HPDE6-E6E7 (cell line): ENCODE results near the gene ABL1.

ENCODE experiments used
- DNase-seq: peaks from one replicate; pipeline ENCODE4 v3.0.0; 2011; ENCODE audit warnings: missing footprints; ENCODE audit errors: extremely low spot score

The ABL1 gene

DNA sequence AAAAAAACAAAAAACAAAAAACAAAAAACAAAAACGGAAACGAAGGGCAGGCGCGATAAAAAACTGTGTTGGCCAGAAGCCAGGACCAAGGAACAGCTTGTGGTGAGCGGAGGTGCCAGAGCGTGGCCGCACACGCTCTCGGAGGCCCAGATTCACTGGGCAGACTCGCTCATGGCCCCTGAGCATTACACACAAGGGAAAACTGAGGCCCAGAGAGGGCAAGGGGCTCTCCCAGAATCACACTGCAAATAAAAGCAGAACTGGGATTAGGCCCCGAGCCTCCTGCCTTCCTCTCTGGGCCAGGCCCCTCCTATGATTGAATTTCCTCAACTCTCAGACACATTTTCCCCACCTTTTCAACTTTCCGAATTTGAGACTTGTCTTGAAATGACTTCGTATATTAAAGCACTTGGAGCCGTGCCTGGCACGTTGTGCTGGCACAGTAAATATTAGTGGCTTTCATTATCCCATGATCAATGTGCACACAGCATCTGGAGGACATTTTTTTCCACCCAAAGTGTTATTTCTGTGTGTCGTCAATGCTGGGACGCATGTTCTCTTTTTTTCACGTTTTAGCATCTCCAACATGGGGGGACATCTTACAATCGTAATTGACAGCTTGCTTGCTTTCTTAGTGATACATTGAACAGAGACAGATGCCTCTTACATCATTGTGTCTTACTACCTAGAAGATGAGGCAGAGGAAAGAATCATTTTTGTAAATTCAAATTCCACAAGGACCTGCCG lies 96.6 kb downstream of the ABL1 start:
- no peak for DNase-seq

DNA sequence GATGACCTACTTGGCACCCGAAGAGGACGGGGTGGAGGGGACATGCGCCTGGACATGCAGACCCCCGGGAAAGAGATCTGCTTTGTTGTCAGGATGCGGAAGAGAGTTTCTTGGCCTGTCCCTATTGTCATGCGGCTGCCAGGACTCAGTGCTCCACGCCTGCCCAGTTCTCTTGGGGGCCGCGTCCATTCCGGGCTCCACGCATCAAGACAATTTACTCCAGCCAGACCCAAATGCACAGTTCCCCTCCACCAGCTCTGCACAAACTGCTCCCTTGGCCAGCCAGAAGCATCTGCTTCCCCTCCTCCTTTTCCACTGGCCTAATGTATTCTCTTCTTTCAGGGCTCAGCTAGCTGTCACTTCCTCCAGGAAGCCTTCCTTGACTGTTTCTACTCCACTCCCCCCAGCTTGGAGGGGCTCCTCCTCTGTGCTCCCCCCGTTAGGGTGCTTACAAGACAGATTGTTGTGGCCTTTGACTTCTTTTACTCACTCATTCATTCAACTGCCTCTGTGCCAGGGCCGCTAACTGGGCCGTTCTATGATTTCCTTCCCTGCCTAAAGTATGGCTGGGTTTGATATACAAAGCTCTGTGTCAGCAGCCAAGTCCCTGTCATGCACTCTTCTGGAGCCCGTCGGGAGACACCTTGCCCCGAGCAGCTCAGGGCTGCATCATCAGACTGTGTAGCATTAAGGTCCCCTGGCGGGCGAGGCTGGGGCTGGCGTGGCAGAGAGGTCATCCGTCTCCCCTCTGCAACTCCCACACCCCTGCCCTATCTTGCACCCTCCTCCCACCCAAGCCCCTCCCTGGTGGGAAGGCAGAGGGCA lies 97.4 kb downstream of the ABL1 start:
- DNase-seq = no peak

DNA sequence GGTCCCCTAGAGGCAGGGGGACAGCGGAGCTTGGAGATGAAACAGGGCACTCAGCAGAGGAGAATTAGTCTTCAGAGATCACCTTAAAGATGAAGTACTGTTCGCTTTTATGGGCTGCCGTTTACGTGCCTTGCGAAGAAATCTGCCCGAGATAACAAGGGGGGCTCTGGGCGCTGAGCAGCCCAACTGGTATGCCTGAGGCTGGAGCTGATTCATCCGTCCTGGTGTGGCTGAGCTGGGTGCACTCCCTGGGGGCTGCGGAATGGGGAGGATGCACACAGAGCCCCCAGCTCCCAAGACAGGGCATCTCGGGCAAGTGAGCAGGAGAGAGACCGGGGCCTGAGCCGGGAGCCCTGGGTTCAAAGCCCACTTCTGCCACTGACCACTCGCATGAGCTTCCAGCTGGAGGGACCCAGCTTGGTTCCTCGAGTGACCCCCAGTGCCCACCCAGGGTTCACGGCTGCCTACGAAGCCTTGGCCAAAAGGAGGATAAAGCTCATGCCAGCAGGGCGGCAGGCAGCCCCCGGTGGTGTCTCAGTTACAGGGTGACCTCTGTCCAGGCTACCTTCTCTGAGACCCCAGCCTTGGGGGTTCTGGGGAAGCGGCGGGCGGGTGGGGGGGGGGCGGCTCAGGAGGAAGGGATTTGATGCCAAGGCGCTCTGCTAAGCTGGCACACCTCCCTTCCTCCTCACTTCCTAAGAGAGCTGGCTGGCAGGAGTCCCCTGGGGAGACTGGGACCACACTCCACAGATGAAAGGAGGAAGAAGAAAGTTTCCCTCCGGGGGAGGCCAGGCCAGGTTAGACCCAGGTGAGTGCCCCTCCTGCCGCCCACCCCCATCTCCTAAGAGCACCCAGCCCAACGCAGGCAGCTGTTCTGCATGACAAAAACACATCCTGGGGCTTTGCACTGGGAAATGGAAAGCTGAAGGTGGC lies 98.3 kb downstream of the ABL1 start:
- peak; percentile 50 for DNase-seq

DNA sequence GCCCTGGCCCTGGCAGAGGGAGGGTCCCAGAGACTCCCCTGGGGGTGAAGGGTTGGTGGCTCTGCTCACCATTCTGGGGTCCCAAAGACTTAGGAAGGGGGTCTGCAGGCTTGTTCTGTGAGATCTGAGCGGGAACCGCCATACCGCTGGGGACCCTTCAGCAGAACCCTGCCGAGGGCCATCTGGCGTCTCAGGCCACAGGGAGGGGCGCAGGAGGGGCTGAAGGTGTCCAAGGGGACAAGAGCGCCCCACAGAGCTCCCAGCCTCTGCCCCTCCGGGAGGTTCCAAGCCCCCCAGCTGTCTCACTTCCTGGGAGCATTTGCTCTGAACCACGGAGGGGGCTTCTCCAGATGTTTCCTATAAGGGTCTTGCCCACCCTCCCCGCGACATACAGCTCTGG lies 99.2 kb downstream of the ABL1 start:
- no peak for DNase-seq

DNA sequence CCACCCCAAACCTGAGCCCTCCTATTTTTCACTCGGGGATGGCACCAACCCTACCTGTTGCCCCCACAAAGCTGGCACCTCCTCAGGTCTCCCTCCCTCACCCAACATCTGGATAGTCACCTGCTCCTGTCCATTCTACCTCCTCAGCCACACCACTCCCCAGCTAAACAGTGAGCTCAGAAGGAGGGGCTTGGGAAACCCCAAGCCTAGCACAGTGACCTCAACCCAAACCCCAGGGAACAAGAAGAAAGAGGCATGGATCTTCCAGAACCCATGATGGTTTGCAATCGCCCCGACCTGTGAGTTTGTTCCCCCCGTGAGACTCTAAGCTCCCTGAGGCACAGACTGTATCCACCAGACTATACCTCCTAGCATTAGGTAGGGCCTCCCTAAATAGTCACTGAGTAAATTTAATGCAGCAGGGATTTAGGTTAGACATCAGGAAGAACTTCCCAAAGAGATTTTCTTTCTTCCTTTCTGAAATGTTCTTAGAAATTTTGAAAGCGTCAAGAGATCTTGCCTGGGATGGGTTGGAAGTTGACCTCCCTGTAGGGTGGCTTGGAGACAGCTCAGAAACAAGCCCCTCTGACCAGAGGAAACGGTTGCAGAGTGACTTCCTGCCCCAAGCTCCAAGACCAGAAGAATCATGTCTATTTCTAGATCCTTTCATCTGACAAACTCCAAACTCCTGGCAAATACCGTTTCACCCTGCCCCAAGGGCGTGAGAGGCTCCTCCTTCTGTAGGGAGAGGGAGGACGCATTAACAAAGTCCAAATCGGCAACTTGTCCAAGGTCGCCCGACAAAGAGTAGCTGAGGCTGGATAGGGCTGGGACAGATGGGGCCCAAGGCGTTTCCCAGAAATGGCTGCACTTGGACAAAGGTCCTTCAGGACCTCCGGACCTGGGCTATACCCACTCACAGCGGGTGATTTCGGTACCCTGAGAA lies 99.9 kb downstream of the ABL1 start:
- DNase-seq = no peak

DNA sequence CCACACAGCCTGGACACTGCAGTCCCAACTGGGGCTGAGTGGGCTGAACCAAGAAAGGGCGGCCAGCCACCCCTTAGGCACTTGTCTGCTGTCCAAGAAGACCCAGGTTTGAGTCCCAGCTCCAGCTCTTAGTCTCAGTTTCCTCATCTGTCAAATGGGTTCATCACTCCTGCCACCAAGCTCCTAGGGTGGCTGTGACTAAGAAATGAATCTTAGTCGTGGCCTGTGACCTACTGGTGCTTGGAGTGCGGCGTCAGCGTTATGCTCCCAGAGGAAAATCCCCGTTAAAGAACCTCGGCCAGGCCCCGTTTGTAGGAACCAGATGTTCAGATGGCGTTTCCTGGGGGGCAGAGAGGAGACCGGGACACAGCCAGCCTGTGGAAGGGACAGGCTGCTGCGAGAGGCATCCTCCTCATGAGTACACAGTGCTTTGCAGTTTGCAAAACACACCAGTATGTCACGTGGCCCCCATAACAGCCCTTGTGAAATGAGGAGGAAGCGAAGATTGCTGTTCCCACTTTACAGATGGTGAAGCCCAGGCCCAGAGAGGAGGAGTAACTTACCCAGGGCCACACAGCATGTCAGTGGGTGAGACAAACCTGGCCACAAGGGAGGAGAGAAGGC lies 100.7 kb downstream of the ABL1 start:
- DNase-seq = no peak

DNA sequence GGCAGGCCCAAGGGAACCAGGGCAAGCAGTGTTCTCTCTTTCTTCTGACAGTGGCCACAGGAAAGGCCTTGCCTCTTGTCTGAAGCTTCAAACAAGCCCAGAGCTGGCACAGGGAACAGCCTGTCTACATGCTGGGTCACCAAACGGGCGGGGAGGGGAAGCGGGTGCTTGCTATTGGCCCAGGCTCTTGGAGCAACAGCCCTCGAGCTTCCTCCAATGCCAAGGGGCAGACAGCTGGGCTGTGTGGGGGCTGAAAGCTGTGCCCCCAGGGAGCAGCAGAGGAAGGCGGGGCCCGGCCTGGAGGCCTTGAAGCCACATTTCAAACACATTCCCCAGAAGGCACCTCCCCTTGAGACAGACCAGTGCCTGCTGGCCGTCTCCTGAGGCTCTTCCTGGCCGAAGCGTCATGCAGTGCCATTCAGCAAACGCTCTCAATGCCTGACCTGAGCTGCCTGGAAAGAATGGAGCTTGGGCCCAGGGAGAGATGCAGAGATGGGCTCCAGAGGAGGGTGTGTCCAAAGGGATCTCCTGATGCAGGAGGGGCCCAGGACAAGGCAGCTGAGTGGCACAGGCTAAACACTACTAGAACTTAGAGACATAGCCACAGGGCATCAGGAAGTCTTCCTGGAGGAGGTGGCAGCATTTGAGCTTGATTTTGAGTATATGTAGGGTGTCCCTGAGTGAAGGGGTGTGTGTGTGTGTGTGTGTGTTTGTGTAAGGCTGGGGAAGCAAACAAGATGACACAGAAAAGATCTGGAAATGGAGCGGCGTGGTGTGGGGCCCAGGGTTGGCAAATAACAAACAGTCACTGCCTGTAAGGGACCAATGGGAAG lies 101.4 kb downstream of the ABL1 start:
- peak; percentile 41 for DNase-seq
